GM19025 (cell line): ENCODE measurements around the gene CFAP161.
"Not testable (repeated sequence)": the region's sequence is repeated elsewhere in the genome, so short reads cannot be mapped to it uniquely, and the experiment has no call there.

Source experiments
- ATAC-seq: cut with Tn5 transposase; IDR thresholded peaks from one replicate; pipeline ENCODE4 v1.9.1; 2021; ENCODE audit warnings: mild to moderate bottlenecking, low read depth, moderate library complexity; ENCODE audit not compliant: unreplicated experiment

Gene CFAP161

DNA sequence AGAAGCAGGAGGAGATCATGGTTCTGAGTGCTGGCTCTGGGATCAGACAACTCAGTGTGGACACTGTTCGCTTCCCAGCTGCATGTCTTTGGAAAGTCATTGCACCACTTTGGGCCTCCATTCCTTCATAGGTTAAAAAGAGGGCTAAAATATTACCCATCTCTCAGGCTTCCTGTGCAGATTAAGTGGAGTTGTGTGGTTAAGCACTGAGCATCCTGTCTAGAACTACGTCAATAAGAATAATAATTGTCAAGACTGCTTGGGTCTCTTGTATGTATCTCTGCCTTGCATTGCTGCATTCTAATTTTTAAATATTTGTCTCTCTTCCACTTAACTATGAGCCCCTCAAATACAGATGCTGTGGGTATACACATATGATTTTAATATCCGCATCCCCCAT, 22.3 kb downstream of the CFAP161 start:
- no peak for ATAC-seq

DNA sequence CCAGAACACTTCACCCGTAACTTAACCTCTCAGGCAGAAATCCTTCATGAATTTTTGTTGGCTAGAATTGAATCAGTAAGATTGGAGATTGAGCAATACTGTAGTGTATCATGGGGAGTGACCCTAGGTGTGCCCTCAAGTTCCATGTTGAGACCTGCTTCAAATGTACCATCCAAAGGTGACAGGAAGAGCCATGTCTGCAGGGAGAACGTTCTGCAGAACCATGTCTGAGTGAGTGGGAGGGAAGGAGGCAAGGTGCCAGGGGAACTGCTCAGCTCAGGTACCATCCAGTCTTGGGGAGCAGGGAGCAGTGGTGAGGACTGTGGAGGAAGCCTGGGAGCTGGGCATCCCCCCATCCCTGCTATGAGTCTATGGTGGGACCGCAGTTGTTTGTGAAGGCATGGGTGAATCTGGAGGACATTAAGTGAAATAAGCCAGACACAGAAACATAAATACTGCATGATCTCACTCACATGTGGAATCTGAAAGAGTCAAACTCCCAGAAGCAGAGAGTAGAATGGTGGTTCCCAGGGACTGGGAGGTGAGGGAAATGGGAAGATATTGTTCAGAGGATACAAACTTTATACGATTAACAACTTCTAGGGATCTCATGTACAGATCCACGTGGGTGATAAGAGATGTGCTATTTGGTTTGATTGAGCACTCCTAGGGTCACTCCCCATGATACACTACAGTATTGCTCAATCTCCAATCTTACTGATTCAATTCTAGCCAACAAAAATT, 23.3 kb downstream of the CFAP161 start:
- no peak for ATAC-seq

DNA sequence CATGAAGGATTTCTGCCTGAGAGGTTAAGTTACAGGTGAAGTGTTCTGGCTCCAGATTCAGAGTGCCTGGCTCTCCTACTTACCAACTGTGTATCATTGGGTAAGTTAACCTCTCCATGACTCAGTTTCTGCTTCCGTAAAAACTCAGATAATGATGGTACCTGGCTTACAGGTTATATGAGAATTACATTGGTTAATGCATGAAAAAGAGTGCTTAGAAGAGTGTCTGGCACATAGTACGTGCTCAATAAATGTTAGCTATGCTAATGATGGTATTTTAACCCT, 23.8 kb downstream of the CFAP161 start:
- no peak for ATAC-seq

DNA sequence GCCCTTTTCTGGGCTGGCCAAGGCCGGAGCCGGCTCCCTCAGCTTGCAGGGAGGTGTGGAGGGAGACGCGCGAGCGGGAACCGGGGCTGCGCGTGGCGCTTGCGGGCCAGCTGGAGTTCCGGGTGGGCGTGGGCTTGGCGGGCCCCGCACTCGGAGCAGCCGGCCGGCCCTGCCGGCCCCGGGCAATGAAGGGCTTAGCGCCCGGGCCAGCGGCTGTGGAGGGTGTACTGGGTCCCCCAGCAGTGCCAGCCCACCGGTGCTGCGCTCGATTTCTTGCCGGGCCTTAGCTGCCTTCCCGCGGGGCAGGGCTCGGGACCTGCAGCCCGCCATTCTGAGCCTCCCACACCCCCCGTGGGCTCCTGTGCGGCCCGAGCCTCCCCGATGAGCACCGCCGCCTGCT, 24.5 kb downstream of the CFAP161 start:
- not testable (repeated sequence) for ATAC-seq

DNA sequence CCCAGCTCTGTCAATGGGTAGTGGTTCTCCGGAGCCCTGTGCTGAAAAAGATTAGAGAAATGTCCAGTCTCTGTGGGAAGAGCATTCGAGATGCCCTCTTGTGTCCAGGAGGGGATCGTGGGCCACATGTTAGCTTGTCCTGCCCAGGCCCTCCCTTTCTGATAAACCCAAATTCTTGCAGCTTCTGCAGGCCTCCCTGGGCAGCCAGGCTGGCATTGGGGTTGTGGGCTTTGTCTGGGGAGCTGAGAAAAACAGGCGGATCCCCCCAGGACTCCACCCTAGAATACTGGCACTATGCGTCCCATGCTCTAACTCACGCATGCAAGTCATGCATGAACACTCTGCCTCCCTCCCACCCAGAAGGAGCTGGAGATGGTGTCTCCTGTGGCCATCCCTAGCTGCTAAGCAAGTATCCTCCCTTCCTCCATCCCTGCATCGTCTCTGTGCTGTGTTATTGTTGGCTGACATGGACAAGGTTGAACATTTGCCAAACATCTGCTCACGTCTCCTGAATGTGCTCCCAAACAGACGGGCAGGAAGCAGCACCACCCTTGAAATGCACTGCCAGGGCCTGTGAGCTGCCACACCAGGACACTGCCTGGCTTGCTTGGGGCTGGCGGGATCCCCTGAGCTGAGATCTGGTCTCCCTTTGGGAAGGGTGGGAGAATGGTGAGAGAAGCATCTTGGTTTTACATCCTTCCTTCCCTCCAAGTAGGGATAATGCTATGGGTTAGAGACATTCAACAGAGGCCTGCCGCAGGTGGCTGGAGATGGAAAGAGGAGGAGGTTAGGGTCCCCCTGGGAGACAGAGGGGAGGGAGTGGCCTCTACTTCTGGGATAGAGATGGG, 26.5 kb downstream of the CFAP161 start:
- no peak for ATAC-seq

DNA sequence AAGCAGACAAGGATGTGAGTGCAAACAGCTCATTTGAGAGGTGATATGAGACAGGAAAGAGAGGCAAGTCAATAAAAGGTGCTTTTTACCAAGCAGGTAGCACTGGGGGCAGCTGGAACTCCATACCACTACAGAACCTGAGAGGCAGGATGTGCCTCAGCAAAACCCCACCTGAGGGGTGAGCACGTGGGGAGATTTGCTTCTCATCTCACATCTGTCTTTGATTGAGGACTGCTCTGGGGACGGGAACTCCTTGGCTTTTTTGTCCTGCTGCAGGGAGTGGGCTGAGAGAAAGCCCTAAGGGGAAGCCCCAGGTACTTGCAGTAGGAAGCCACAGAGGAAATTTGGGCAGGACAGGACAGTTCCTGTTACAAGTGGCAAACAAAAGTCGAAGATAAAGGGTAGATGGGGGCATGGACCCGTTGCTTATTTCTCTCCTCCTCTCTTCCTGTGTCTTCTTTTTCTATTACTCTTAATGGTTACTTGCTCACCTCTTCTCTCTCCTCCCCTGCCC, 27.1 kb downstream of the CFAP161 start:
- no peak for ATAC-seq

DNA sequence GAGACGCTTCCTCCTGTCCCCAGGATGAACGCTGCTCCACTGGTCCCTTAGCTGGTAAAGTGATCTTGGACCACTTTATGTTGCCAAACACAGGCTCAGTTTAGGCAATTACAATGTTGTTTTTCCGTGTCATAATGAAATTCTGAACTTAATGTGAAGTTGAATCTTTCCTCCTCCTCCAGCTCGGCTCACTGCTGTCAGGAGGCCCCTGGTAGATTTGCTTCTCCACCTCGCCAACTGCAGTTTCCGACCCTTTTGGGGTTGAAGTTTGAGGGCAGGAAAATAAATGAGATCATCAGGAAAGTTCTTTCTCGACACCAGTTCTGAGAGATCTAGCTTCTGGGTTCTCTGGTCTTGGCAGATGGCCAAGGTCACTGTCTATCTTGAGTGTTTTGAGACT, 27.8 kb downstream of the CFAP161 start:
- ATAC-seq = no peak

DNA sequence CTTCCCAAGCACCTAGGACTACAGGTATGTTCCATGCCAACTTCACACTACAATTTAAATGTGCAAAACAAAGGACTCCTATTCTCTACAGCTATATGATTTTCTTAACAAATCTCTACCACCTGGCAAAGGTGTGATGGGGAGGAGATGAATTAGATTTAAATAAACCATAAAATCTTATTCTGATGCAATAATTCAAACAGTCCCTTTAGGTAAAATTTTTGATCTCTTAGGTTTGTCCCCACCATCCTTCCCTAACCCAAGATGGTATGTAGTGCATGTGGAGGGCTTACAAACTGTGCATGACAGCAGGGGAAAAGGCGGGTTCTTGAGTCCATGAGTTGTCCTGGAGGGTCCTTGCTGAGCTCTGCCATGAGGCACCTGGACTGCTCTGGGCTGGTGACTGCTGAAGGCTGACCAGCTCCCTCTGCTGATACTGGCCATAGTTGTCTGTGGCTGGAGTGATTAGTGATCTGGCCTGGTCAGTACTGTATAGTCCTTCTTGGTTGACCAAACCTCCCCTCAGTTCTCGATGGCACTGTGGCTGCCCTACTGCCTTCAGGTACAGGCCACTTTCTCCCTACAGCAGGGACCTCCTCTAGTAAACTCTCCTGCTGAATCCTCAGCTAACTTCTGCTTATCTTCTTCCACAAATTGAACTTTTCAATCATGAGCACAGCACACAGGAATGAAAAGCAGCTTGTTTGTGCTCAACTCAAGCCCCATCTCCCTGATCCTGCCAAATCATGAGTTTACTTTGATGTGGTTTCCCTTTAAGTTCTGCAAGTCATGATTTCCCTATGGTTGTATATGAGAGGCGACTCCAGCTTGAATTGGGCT, 30.1 kb downstream of the CFAP161 start:
- no peak for ATAC-seq

DNA sequence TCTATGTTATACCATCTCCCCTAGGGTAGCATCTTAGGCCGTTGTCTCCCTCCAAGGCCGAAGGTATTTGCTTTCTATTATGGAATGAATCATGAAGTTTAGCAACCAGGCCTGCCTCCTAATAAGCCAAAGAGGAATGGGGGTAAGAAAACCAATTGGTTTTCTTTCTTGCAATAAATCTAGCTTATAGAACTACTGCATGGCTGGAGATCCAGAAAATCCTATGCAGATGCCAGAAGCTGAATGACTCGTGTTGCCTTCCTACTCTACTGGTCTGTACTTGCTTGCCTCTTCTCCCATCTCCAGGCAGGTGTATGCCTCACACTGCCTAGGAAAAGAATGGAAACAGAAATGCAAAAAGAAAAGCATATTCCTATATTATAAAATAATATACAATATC, 31.5 kb downstream of the CFAP161 start:
- ATAC-seq = no peak

DNA sequence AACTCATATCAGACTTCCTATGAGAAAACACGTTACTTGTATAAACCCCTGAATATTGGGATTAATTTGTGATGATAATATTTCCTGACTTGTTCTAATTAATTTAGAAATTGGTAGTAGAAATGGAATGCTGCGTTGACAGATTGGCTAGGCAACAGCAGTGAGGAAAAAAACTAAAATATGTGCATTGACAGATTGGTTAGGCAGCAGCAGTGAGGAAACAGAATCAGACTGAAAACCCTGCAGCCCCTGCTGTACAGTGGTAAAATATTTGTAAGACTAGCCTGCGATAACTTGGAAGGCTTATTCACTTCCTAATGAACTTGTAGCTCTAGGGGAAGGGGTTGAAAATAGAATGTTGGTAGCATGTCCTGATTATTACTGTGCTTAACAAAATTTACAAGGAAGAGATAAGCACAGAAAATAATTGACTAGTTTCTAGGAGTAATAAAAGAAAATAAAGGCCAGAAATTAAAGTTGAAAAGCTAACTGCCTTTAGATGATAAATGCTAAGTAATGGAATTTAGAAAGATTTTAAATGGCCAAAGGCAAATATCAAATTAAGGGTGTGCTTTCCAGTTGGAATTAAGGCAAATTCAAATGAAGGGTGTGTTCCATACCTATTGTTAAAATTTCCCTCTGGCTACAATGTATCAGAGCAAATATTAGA, 32.7 kb downstream of the CFAP161 start:
- no peak for ATAC-seq

DNA sequence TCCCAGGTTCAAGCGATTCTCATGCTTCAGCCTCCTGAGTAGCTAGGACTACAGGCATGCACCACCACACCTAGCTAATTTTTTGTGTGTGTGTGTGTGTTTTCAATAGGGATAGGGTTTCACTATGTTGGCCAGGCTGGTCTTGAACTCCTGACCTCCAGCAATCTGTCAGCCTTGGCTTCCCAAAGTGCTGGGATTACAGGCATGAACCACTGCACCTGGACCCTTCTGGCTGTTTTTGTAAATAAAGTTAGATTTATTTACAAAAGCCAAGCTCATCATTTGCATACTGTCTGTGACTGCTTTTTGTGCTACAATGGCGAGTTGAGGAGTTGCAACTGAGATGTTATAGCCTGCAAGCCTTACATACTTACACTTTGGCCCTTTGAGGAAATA, 34.1 kb downstream of the CFAP161 start:
- ATAC-seq = no peak

DNA sequence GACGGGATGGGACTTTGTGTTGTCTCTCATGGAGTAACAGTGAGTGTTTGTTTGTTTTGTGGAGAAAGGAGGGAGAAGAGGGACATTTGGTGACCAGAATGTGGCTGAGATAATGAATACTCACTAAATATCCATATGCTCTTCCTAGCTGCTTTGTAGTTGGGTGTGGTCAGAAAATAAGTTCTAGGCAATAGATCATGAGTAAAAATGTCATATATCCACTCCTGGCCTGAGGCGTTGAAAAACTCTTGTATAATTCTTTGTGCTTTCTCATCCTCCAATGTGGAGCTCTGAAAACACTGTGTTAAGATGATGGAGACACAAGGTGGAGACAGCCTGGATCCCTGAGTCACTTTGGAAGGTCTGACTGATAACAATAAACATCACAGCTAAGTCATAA, 34.6 kb downstream of the CFAP161 start:
- ATAC-seq = no peak

DNA sequence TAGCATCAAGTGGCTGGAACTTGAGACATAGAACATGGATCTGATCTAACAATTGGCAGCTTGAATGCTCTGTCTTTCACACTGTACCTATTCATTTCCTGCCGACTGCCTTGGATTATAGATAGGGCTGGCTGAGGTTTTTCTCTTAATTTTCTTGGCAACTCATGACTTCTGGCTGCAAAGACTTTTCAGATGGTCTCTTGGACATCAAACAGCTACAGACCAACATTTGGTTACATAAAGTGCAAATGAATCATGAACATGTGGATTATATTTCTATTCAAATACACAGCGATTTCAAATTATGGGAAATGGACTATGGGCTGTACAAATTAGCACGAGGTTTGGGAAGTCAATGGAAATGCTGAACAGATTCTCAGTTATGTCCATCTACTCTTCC, 36.4 kb downstream of the CFAP161 start:
- no peak for ATAC-seq

DNA sequence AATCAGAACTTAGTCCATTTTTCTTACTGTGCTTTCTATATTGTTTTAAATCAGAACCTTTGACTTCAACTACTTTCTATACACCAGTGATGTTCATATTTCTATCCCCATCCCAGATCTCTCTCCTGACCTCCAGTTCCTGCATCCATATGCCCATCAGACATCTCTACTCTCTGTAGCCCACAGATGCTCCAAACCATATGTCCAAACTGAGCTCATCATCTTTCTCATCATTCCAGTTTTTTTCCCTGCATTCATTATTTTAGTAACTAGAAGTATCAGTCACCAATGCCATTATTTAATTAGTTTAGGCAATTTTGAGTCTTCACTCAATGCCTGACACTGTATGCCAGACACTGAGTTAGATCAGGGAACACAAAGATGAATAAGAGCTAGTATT, 37.2 kb downstream of the CFAP161 start:
- ATAC-seq = no peak

DNA sequence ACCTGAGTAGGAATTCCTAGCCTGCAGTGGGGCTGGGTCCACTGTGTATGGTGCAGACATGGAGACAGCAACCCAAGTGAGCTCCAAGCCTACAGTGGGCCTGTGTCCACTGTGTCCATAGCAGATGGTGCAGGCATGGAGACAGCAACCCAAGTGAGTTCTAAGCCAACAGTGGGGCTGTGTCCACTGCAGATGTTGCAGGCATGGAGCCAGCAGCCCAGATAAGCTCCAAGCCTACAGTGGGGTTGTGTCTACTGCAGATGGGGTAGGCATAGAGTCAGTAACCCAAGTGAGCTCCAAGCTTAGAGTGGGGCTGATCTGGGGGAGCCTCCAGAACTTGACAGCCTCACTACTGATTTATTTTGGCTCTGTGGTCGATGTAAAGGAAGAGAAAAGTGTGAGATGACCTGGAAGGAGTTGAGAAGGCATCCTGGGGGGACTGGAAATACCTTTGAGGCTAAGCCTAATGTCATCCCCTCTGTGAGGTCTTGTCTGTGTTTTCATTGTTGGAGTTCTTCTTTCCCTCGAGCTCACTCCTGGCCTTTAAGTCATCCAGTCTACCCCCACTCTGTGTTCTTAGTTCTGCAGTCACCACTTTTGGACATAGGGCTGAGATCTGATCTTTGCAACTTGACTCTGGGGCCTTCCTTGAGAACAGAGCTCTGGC, 40.2 kb downstream of the CFAP161 start:
- no peak for ATAC-seq

DNA sequence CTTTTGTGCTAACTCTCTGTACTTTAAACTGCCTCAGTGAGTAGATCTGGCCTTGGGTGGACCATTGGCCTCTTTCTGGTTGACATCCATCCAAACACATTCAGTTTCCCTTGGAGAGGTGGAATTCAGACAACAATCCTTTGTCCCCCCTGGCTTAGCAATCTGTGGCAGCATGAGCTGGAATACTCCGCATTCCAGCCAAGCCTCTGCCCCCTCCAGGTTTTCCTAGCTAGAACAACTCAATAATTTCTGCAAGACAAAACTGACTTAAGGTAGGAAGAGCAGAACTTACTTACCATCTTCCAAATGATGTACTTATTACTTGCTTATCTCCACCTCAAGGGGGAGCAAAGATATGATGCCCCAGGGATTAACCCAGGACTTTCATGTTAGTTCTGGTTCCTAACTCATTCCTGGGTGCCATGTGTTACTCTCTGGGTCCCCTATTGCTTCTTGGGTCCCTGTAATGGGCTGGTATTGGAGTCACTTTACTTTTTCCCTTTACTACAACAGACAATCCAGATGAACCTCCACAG, 40.8 kb downstream of the CFAP161 start:
- no peak for ATAC-seq

DNA sequence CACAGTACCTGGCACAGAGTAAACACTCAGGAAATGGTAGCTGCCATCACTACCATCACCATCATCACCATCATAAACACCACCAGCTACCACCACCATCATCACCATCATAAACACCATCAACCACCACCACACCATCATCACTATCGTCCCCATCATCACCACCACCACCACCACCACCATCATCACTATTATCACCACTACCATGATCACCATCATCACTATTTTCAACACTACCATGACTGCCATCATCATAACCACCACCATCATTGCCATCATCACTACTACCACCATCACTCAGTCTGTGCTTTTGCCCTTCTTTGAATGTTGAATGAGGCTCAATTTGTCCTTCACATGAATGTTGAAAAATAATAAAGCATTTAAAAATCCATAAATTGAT, 41.4 kb downstream of the CFAP161 start:
- ATAC-seq = no peak

DNA sequence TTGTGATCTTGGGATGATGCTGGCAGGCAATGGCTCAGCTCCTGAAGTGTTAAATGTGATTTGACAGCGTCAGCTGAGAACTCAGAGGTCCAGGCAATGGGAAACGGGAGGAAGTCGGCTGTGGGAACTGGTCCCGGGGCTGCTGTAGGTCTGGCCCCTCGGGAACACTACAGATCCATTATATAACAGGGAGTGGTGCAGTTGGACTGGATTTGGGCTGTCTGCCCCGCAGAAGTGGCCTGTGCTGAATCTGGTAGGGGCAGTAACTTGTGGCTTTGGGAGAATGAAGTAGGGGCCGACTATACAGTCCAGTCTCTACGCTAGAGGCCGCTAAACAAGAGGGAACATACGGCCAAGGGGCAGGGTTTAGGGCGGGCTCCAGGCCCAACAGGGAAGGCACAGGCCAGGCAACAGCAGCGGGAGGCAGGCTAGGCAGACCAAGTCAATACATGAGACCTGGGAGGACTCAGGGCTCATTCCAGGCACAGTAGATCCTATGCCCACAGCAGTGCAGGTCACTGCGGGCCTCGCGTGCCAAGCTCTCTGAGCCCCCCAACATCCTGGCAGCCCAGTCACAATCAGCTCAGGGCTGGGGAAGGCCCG, 42.3 kb downstream of the CFAP161 start:
- no peak for ATAC-seq

DNA sequence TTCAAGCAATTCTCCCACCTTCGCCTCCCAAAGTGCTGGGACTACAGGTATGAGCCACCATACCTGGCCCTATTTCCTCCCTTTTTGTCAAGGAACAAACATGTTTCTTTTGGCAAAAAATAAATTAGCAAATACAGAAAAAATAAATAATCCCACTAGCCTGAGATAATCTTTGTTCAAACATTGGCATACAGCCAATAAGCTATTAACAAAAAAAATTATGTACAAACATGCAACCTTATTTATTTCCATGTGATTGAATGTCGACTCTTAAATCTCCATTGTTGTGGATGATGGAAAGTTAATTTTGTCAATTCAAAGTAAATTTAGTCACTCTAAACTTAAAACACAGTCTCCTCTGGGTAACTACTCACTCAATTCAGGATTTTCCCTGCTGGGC, 44.3 kb downstream of the CFAP161 start:
- no peak for ATAC-seq
